Skin of body (tissue), 2 donors: ENCODE results near the gene THADA. TPM values are rescaled to one million over a fixed set of nuclear protein-coding genes. Genes with fewer than 3 reads are reported as not detected.
"Not testable (repeated sequence)": the region's sequence is repeated elsewhere in the genome, so short reads cannot be mapped to it uniquely, and the experiment has no call there.

Source experiments
- DNase-seq: peaks from one replicate; lab custom pipeline; 2025; lab: John Stamatoyannopoulos, UW
- total RNA-seq: library from RNA; depleted of rRNA; stranded (reverse); fragments of >200 nt; gene quantifications from one replicate; pipeline ENCODE4 v1.2.3, GENCODE V29; 2014

Gene THADA
- 43.2 TPM for total RNA-seq

DNA sequence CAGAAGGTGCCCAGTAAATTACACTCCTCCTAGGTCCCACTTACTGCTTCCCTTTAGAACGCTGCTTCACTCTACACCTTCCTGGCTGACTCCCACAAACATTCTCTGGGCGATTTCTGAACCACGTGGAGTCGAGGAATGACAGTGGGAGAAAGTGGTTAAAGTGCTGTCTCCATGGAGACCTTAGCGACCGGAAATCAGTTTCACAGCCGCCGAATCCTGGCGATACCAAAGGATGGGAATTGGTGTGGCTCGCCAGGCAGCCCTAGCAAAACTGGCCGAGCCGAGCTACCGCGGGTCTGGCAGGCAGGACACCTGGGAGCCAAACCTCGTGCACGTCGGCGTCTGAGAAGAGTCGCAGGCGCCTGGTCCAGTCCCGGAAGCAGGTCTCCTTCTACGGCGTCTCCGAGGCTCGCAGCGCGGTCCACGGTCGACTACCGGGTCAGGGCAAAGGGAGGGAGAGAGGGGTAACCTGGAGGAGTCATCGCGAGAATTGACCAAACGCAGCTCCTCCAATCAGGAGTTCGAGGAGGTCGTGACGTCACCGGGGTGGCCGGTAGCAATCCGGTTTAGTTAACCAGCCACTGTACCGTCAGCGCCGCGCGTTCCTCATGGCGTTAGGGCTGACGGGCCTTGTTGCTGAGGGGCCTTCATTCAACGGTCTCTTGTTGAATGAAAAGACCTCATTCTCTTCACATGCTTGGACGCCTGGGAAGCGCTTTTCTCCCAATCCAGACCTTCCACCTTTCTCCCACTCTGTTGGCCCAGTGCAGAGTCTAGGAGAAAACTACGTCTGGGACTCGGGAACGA lies at the start of gene THADA:
TSS of gene THADA (minus strand) at position 436 of the 810 bp plus-strand sequence. CDS start 3,646 bp downstream, outside the sequence.
- peak; percentile 98 for DNase-seq

- DNase-seq: no peak
Measured at GRCh38 chr2:43643680-43644079, 47.8 kb upstream of the THADA start.

- DNase-seq: no peak
Measured at GRCh38 chr2:43642363-43642762, 46.5 kb upstream of the THADA start.

GRCh38 chr2:43637030-43637803 lies 41.4 kb upstream of the THADA start, which contains the start of gene PLEKHH2:
Gene PLEKHH2 (plus strand): TSS chr2:43637260. CDS start chr2:43644674, 7,414 bp downstream.
- DNase-seq: peak; percentile 72

GRCh38 chr2:43636621-43637020 lies 40.8 kb upstream of the THADA start:
- no peak for DNase-seq

- not testable (repeated sequence) for DNase-seq
Measured at GRCh38 chr2:43636153-43636552, 40.3 kb upstream of the THADA start.

GRCh38 chr2:43634604-43635306 lies 38.9 kb upstream of the THADA start:
- DNase-seq: peak; percentile 85

- peak; percentile 15 for DNase-seq
Measured at GRCh38 chr2:43631618-43632317, 35.9 kb upstream of the THADA start.

GRCh38 chr2:43622931-43623451 lies 27.2 kb upstream of the THADA start:
- no peak for DNase-seq

- no peak for DNase-seq
Measured at GRCh38 chr2:43619511-43619910, 23.7 kb upstream of the THADA start.

DNA sequence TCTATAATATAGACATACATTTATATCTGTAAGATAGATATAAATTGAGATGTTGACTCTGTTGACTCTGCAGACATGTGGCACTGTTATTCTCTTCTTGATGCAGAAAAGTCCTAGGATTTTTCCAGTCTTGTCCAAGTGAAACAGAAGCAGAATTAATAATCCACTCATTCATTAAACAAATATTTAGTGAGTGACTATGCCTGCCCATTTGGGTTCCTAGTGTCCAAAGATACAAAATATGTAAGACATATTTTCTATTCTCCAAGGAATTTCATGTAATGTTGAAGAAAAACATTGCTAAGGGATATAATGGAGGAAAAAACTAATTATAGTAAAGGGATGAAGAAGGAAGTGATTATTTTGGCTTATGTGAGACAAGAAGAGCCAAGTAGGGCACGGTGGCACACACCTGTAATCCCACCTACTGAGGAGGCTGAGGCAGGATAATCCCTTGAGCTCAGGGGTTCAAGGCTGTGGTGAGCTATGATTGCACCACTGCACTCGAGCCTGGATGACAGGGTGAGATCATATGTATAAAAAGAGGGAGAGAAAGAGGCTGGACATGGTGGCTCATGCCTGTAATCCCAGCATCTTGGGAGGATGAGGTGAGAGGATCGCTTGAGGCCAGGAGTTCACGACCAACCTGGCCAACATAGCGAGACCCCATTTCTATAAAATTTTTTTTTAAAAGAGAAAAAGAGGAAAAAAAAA lies 21.3 kb upstream of the THADA start:
- no peak for DNase-seq

GRCh38 chr2:43612944-43613343 lies 17.1 kb upstream of the THADA start:
- peak; percentile 4 for DNase-seq

DNA sequence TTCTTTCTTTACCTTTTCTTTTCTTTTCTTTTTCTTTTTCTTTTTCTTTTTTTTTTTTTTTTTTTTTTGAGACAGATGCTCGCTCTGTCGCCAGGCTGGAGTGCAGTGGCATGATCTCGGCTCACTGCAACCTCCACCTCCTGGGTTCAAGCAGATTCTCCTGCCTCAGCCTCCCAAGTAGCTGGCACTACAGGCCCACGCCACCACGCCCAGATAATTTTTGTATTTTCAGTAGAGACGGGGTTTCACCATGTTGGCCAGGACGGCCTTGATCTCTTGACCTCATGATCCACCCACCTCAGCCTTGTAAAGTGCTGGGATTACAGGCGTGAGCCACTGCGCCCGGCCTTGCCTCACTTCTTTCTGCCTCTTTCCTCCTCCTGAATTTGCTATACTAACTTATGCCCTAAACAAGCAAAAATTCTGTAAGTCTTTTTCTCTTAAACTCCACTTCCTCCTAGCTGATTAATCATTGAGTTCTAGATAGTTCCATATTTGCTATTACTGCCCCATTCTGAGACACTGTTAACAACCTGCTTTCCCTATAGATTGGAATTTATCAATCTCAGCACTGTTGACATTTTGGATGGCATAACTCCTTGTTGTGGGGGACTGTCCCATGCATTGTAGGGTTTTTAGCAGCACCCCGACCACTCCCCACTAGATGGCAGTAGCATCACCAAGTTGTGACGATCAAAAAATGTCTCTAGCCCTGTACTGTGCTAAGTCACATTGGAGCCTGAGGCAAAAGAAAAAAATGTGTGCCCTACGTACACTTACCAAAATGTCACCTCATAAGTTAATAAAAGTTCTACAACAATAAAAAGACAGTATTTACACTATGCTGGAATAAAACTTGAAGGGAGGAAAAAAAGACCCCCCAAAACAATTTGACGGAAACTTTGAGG lies 16.4 kb upstream of the THADA start:
- DNase-seq: peak; percentile 85

DNA sequence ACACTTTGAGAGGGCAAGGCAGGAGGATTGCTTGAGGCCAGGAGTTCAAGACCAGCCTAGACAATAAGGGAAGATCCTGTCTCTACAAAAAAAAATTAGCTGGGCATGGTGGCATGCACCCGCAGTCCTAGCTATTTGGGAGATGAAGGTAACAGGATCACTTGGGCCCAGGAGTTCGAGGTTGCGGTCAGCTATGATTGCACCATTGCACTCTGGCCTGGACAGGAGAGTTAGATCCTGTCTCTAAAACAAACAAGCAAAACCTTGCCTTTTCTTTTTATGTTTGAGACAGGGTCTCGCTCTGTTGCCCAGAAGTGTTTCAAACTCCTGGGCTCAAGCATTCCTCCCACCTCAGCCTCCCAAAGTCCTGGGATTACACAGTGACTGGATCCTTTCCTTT lies 14.5 kb upstream of the THADA start:
- DNase-seq: no peak

GRCh38 chr2:43609290-43609918 lies 13.6 kb upstream of the THADA start:
- peak; percentile 29 for DNase-seq

- no peak for DNase-seq
Measured at GRCh38 chr2:43605851-43606250, 10.0 kb upstream of the THADA start.

DNA sequence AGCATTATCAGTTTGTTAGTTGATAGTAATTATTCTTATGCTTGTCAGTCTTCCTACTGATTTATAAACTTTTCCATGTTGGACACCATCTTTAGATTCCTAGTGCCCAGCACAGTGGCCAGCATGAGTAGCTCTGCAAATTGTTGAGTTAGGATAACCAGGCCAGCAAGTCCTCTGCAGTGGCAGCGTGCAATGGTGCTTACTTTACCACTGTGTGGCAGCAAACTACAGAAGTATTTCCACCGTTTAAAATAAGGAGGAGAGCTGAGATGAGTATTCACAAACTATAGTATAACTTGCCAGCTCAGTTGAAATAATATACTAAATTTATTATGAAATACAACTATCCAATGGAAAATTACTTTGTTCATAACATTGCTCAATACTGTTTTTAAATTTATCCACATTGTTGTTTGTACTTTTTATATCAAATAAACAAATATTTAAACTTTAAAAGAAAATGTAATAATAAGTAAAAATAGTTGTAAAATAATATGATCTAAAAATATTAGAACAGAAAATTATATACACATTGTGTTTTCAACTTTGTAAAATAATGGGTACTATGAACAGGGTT lies 9.3 kb upstream of the THADA start:
- DNase-seq: peak; percentile 17

- DNase-seq: no peak
Measured at GRCh38 chr2:43604674-43605073, 8.8 kb upstream of the THADA start.
